ENCODE measurements around the gene GCN1.

The GCN1 gene

DNA sequence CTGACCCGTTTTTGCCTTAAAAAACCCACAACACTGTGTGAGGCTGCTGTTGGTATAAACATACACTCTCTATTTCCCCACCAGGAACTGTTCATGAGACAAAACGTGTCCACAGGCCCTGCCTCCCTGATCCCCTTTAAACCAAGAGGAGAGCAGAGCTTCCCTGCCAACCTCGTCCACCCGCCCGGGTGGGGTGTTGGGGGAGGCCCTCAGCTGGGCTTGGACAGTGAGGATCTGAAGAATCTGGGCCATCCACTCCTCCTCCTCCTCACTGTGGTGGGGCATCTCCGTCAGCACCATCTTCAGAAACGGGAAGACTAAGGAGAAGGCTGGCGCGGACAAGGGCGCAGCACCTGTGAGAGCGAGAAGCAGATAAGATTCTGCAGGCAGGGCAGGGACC is 36.8 kb downstream of the GCN1 start:
- no peak for DNase-seq (ENCODE audit: low read depth, low spot score)
- no peak overlapping the region for H3K4me3 ChIP-seq (ENCODE audit: low read length)

- no peak overlapping the region for H3K4me3 ChIP-seq (ENCODE audit: low read length)
- DNase-seq (ENCODE audit: low read depth, low spot score), result no peak
Observed at GRCh38 chr12:120156315-120157259, 37.9 kb downstream of the GCN1 start.

- DNase-seq (ENCODE audit: low read depth, low spot score), result no peak
- H3K4me3 ChIP-seq (ENCODE audit: low read length), result no peak overlapping the region
Observed at GRCh38 chr12:120155072-120155471, 39.4 kb downstream of the GCN1 start.

DNA sequence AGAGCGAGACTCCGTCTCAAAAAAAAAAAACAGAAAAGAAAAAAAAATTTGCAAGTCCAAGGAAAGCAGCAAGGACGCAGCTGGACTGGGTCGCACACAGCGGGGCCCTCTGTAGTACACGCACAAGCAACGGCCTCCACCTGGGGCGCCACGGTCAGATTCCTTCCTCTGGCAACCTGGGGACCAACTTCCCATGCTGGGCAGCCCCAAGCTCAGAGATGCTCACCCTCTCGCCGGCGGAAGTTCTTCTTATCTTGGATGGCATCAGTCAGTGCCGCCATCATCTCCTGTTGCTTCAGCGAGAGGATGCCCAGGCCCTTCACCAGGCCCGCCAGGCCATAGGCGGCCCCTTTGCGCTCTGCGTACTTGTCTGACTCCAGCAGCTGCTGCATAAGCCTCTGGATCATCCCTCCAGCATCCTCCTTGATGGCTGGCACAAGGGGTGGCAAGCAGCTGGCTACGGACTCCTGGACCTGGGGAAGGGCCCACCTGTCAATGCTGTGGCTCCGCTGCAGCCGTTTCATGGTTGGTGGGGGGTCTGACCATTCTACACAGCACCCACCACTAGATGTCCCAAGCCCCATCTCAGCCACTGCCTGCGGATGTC is 43.5 kb downstream of the GCN1 start:
- DNase-seq (ENCODE audit: low read depth, low spot score), result no peak
- H3K4me3 ChIP-seq (ENCODE audit: low read length), result no peak overlapping the region

- no peak overlapping the region for H3K4me3 ChIP-seq (ENCODE audit: low read length)
- DNase-seq (ENCODE audit: low read depth, low spot score), result no peak
Observed at GRCh38 chr12:120148011-120148410, 46.5 kb downstream of the GCN1 start.

GRCh38 chr12:120145164-120145563 is 49.4 kb downstream of the GCN1 start:
- H3K4me3 ChIP-seq (ENCODE audit: low read length), result no peak overlapping the region
- no peak for DNase-seq (ENCODE audit: low read depth, low spot score)

DNA sequence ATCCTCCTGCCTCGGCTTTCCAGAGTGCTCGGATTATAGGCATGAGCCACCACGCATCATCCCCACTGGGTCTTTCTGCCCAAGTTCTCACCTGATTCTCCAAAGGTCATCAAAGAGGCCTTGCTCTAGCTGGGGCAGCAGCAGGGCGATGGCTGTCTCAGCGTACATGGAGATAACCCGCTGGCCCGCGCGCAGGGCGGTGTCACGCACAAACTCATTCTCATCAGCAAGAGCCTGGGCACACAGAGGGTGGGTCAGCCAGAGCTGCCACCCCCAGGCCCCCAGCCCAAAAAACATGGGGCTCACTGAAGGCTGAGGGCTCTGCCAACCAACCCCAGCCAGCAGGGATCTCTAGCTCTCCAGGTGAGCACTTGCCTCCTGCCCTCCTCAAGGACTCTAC is 50.3 kb downstream of the GCN1 start:
- no peak overlapping the region for H3K4me3 ChIP-seq (ENCODE audit: low read length)
- no peak for DNase-seq (ENCODE audit: low read depth, low spot score)

DNA sequence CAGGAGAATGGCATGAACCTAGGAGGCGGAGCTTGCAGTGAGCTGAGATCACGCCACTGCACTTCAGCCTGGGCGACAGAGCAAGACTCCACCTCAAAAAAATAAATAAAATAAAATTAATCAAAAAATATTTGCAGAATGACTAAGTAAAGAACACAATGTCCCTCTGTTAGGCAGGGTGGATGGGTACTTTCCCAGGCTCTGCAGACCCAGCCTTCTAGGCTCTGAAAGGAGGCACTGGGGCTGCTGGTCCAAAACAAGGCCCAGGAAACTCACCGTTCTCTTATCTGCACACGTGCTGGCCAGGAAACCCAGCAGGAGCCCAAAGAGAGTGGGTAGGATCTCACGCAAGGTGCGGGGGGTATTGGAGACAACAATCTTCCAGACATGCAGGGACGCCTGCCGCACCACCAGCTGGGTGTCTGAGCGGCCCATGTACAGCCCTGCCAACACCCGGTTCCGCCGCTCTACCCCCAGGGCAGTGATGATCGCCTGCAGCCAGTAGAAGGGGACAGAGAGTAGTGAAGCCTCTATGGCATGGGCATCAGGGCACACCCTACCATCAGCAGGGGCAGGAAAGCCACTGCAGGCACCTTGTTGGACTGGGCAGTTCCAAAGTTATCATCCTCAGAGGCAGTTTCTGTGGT is 52.2 kb downstream of the GCN1 start:
- DNase-seq (ENCODE audit: low read depth, low spot score), result no peak
- no peak overlapping the region for H3K4me3 ChIP-seq (ENCODE audit: low read length)

DNA sequence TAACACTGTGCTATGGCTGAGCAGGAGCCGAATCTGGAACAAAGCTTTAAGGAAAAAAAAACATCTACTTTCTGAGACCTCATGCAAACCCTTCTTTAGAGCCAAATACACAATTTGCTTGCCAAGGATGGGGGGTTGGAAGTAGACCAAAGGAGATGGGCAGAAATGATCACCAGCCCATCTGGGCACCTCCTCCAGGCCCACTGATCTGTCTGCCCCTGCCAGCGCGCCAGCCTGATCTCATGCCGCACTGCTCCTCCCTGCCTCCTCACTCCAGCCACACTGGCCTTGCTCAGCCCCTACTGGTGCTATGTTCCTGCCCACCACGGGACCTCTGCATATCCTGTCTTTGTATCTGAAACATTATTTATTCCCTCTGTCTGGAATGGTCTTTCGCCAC is 53.2 kb downstream of the GCN1 start:
- no peak overlapping the region for H3K4me3 ChIP-seq (ENCODE audit: low read length)
- no peak for DNase-seq (ENCODE audit: low read depth, low spot score)

DNA sequence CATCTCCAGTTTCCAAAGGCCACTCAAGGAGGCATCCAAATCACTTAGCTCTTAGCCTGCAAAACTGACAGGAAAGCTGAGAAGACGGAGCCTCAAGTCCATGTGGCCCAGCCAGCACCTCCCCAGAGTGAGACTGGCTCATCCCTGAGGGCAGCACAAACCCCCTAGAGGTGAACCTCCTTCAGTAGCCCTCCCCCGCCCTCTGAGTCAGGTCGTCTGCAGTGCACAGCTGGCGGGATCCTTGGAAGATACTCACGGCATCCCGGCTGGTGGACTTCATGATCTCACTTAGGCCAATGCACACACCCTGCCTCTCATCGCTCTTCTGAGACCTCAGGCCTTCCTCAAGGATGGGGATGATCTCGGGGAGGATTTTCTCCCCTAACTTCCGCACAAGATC is 53.9 kb downstream of the GCN1 start:
- DNase-seq (ENCODE audit: low read depth, low spot score), result no peak

DNA sequence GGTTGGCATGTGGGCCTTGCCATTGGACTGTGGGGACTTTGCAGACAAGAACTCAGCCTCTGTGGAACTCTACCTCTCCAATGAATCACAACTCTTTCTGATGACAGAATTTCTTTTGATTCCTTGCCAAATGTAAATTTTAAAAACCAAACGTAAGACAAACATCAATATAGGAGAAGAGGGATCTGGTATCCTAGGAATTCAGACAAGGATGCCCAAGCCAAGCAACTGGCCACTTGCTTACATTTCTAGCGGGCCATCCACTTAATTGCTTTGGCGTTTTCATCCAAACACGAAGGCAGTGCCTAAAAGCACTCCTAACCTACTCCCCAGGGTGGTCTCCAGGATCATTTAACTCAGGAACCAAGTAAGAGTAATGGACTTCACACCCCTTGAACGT is 54.6 kb downstream of the GCN1 start:
- no peak overlapping the region for H3K4me3 ChIP-seq (ENCODE audit: low read length)
- no peak for DNase-seq (ENCODE audit: low read depth, low spot score)

More for the DNA sequence above, 53.9 kb downstream of the GCN1 start:
- H3K4me3 ChIP-seq (ENCODE audit: low read length), result no peak overlapping the region

DNA sequence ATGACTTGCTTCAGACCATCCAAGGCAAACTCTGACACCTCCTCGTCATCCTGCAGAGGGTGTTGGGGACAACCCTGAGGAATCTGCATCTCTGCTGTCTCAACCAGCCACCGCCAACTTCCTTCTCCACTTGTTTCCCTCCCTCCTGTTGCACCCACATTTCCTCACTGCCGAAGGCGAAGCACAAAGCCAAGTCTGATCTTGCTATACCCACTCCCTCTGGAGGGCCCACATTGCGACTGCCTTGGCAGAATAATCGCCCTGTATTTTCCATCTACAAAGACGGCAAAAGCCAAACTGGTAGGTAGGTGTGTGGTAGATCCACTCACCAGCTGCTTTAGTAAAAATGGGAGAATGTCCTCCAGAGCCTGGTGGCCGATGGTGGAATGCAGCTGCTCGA is 56.1 kb downstream of the GCN1 start:
- H3K4me3 ChIP-seq (ENCODE audit: low read length), result no peak overlapping the region
- DNase-seq (ENCODE audit: low read depth, low spot score), result no peak

DNA sequence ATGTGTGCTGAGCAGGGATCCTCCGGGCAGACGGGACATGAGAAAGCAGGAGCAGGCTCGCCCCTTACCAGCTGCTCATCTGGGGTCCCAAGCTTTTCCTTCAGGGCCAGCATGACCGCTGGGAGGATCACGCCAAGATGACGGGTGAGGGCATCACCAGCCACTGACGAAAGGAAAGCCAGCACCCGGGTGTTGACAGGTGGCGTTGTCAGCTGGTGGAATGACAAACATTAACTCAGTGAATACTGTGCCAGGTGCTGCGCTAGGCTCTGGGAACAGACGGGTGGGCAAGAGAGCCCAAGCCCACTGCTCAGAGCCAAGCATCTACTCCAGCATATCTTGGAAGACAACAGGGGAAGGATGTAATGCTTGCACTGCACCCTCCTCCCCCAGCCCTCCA is 56.7 kb downstream of the GCN1 start:
- no peak overlapping the region for H3K4me3 ChIP-seq (ENCODE audit: low read length)
- DNase-seq (ENCODE audit: low read depth, low spot score), result no peak

- DNase-seq (ENCODE audit: low read depth, low spot score), result no peak
- H3K4me3 ChIP-seq (ENCODE audit: low read length), result no peak overlapping the region
Observed at GRCh38 chr12:120136093-120136770, 58.3 kb downstream of the GCN1 start.

- DNase-seq (ENCODE audit: low read depth, low spot score), result no peak
- no peak overlapping the region for H3K4me3 ChIP-seq (ENCODE audit: low read length)
Observed at GRCh38 chr12:120134307-120134980, 60.1 kb downstream of the GCN1 start.

DNA sequence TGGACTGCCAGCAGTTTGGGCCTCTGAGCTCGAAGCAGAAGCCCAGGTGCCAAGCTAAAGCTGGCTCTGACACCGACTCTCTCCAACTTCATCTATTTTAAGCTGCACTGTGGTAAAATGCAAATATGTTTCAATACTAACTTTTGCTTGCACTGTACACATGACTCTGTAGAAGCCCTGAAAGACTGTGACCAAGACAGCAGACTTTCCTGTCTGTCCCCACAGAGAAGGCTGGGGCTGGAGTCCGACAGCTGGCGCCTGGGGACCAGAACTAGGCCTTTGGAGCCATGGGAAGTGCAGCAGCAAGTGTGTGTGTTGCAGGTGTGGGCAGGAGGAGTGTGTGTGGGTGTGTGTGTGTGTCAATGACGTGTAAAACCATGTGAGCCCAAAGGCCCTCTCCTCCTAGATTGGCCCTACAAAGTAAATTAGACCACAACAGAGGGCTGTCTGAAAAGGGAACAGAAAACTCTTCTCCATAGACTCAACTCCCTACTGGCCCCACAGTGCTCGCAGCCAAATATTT is 61.6 kb downstream of the GCN1 start:
- H3K4me3 ChIP-seq (ENCODE audit: low read length), result no peak overlapping the region
- no peak for DNase-seq (ENCODE audit: low read depth, low spot score)

- no peak for DNase-seq (ENCODE audit: low read depth, low spot score)
- no peak overlapping the region for H3K4me3 ChIP-seq (ENCODE audit: low read length)
Observed at GRCh38 chr12:120132054-120132836, 62.3 kb downstream of the GCN1 start.

DNA sequence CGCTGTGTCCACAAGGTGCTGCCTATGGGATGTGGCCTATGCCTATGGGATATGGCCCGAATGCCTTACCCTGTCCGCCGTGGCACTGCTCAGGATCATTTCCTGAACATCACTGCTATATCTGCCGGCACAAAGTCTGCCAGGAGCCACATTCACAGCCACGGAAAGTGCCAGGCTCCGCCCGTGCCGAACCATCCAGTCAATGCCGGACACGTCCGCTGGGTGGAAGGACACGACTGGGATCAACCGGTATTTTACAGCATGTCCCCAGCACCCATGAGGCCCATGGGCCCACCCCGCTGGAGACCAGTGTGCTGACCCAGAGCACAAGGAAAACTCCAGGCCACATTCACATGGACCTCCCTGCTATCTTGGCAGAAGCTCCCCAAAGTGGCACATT is 63.4 kb downstream of the GCN1 start:
- no peak overlapping the region for H3K4me3 ChIP-seq (ENCODE audit: low read length)
- DNase-seq (ENCODE audit: low read depth, low spot score), result no peak

All from Jurkat, Clone E6-1 (cell line).